GM18498 (cell line): ENCODE measurements around the gene C11orf16.
"Not testable (repeated sequence)": the region's sequence is repeated elsewhere in the genome, so short reads cannot be mapped to it uniquely, and the experiment has no call there.

Experiments
- ATAC-seq: cut with Tn5 transposase; IDR thresholded peaks from one replicate; pipeline ENCODE4 v1.9.1; 2021; ENCODE audit warnings: mild to moderate bottlenecking, moderate library complexity; ENCODE audit not compliant: unreplicated experiment

The C11orf16 gene

GRCh38 chr11:8932564-8933180 lies at the start of gene C11orf16:
TSS of gene C11orf16 (minus strand) at chr11:8932947. CDS start at chr11:8932308, 639 bp downstream.
- no peak for ATAC-seq

DNA sequence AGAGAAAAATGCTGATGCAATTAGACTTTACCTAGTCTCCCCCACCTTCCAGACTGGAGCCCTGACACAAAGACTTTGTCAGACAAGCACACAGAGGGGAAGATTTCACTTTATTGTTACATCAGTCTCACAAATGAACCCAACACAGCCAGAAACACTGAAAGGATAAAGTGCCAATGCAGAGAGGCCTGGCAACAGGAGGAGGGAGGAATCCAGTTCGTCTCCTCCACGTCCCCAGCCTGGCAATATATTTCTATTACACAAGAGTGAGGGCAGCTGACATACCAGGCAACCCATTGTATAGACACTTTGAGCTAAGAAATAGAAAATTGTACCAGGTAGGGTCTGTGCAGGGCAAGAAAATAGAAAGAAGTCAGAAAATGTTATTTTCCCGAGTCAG lies 47.7 kb upstream of the C11orf16 start:
- no peak for ATAC-seq

DNA sequence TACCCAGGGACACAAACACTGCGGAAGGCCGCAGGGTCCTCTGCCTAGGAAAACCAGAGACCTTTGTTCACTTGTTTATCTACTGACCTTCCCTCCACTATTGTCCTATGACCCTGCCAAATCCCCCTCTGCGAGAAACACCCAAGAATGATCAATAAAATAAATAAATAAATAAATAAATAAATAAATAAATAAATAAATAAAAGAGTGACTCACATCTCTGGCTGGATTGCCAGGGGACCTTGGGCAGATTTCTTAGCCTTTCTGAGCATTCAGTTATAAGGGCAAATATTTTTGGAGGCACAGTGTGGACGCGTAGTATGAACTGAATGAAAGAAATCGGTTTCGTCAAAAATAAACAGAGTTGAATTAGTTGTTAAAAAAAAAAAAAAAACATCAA lies 46.6 kb upstream of the C11orf16 start:
- not testable (repeated sequence) for ATAC-seq

DNA sequence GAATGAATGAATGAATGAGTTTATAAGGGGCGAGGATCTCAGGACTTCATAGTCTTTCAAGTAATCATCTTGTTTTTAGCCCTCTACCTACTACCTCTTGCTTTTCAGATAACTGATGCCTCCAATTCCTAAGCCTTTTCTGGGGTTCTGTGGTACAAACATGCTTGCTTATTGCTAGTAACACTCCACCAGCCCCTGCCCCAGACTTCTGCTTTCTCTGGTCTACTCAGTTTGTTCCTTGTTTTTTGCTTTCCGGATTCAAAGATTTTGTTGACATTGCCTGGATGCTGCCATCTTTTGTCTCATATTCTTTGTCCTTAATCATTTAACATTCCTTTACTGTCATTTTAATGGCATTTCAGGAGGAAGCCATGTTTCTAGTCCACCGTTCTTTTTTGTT lies 40.4 kb upstream of the C11orf16 start:
- ATAC-seq = no peak

DNA sequence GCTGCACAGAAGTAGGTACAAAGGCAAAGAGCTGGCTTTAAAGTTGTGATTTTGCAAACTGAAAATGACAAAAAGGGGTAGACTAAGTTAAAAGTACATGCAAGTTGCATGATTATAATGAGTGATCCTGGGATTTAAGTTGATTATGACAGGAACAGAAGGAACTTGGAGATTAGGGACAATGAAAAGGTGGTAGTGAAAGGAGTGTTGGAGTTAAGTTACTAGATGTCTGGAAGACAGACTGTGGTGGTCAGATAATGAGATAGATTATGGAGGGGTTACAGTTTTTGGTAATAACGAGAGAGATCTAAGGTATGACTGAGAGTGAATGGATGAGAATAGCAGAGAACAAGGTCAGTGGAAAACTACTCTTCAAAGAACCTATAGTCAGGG lies 39.2 kb upstream of the C11orf16 start:
- no peak for ATAC-seq

DNA sequence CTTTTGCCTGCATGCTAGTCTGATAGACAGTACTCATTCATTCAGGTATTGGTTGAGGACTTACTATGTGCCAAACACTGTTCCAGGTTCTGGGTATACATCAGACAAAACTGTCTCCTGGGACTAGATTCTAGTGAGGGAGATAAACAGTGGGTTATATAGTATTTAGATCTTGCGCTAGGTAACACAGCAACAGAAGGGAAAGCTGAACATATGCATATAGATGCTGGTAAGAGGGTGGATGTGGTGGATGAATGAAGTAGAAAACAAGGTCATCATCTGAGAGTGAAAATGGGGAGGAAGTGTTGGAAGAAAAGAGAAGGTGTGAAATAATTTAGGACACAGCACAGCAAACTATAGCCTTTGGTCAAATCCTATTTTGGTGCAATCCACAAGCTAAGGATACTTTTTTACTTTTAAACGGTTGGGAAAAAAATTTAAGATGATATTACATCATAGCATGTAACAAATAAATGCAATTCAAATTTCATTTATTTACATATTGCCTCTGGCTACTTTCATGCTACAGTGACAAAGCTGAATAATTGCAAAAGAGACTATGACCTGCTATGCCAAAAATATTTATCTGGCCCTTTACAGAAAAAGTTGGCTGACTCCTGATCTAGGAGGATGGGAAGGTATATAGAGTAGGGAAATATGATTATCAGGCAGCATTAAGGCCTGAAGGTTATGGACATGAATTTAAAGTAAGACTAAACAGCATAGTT lies 38.6 kb upstream of the C11orf16 start:
- ATAC-seq = no peak

- ATAC-seq = no peak
These were observed 34.4 kb upstream of the C11orf16 start for GRCh38 chr11:8967184-8967583.

GRCh38 chr11:8964324-8965320 lies 31.9 kb upstream of the C11orf16 start, which contains the start of gene TMEM9B:
TSS of gene TMEM9B (minus strand) at chr11:8964442. CDS start at chr11:8964313, 129 bp downstream.
- ATAC-seq = peak; percentile 84

- ATAC-seq = peak; percentile 67
These were observed 31.0 kb upstream of the C11orf16 start for GRCh38 chr11:8963569-8964323.

DNA sequence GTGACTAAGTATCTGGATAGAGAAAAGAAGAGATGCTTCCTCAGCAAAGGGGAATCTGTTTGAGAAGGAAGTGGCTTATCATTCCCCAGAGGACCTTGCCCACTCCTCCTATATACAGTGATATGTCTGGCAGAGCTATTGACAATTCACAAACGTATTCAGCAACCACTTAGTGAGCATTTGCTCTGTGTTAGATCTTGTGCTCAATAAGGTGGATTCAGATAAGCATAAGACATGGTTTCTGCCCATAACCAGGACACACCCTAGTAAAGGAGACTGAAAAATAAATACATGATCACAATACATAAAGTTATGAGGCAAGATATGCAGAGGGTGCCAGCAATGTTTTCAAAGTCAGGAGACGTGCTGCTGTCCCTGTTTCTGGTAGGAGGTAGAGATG lies 30.1 kb upstream of the C11orf16 start:
- no peak for ATAC-seq

DNA sequence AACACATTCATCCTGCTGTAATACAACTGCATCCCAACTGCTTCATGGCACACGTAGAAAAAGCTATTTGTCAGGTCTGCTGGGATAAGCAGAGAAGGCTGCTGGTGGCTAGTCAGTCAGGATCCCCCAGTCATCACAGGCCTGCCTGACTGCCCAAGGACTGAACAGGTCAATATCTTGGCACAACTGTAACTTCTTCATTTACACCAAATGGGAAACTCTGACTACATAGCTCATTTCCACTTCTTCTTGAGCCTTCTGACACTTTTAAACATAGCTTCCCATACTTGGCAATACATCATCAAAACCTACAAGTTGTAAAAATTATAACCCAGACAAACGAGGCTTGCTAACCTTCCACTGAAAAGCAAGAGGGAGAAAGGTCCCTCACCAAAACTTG lies 28.7 kb upstream of the C11orf16 start:
- ATAC-seq = no peak

GRCh38 chr11:8959546-8960166 lies 26.9 kb upstream of the C11orf16 start:
- ATAC-seq = peak; percentile 35

GRCh38 chr11:8956860-8957259 lies 24.1 kb upstream of the C11orf16 start:
- ATAC-seq = no peak

- no peak for ATAC-seq
These were observed 16.1 kb upstream of the C11orf16 start for GRCh38 chr11:8948886-8949285.

- ATAC-seq = no peak
These were observed 14.6 kb upstream of the C11orf16 start for GRCh38 chr11:8947230-8947943.

DNA sequence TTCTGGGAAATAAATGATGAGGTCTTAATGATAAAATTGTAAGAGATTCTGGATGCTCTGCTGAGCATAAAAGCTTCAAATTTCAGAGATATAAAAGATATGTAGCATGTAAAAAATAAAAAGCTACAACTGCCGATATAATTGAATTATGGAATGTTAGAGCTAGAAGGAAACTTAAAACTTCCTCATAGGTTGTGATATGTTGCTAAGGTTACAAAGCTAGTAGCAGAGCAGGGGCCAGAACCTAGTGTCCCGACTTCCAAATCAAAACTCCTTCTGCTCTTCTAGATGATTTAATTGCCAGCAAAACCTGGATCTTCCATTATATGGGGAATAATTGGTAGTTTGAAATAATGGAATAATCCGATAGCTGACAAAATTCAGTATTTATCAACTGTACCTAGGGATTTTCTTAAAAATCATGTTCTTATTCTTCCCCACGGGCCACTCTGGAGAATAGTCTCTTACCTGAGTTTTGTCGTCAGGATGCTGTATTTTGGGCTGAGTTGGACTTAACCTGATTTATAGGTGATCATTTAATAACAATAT lies 9.8 kb upstream of the C11orf16 start, which contains the start of gene ASCL3:
TSS of gene ASCL3 (minus strand) at position 499 of the 549 bp plus-strand sequence. CDS start 4,855 bp downstream, outside the sequence.
- no peak for ATAC-seq

- no peak for ATAC-seq
These were observed 8.8 kb upstream of the C11orf16 start for GRCh38 chr11:8941341-8942103.

DNA sequence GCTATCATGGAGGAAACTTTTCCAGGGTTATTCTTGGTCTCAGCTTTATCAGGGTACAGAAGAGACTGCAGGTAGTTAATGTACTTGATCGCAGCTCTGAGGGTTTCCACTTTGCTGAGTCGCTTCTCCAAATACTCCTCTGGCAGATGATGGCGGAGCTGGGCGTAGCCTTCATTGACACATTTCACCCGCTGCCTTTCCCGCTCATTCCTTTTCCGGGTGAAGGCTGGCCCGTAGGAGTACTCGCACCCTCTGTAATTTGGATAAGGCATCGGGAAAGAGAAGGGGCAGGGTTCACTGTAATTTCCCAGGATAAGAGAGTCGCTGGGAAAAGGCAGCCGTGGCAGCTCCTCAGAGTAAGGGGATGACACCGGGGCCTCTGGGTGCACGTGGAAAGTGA lies 4.9 kb upstream of the C11orf16 start:
- no peak for ATAC-seq
